Activated B cell treated with CpG ODN at 0.5 μM for 24 hours (primary cell): ENCODE results near the gene RRN3. TPM values are rescaled to one million over a fixed set of nuclear protein-coding genes. Genes with fewer than 3 reads are reported as not detected.
"Not testable (repeated sequence)": the region's sequence is repeated elsewhere in the genome, so short reads cannot be mapped to it uniquely, and the experiment has no call there.

ENCODE experiments used
- ATAC-seq: fragments of 200-7000 bp; cut with Tn5 transposase; one replicate; pipeline ENCODE4 v1.10.0; 2021; ENCODE audit warnings: low read depth, mild to moderate bottlenecking, moderate library complexity
- CTCF ChIA-PET: fragments of 350-600 bp; sonication (Branson Sonifier 250); formaldehyde crosslinking; loops from one replicate; lab custom pipeline; 2021; ENCODE audit warnings: antibody characterized with exemption; lab: Charles Lee
- POLR2A ChIA-PET: fragments of 350-600 bp; sonication (Branson Sonifier 250); formaldehyde crosslinking; loops from one replicate; lab custom pipeline; 2021; ENCODE audit warnings: antibody characterized with exemption; lab: Charles Lee
- DNase-seq: peaks from one replicate; pipeline ENCODE4 v3.0.0; 2022
- H3K27ac Mint-ChIP-seq: one replicate; pipeline ENCODE4 v1.8.0; 2020; ENCODE audit warnings: mixed read lengths
- H3K27me3 Mint-ChIP-seq: one replicate; pipeline ENCODE4 v1.8.0; 2021; ENCODE audit warnings: mixed read lengths
- H3K36me3 Mint-ChIP-seq: one replicate; pipeline ENCODE4 v1.8.0; 2021; ENCODE audit warnings: low read depth, mixed read lengths
- H3K4me1 Mint-ChIP-seq: one replicate; pipeline ENCODE4 v1.8.0; 2021; ENCODE audit warnings: mixed read lengths
- H3K4me3 Mint-ChIP-seq: one replicate; pipeline ENCODE4 v1.8.0; 2020; ENCODE audit warnings: mild to moderate bottlenecking, mixed read lengths
- H3K9me3 Mint-ChIP-seq: one replicate; pipeline ENCODE4 v1.8.0; 2020; ENCODE audit warnings: mixed read lengths
- intact Hi-C: fragments of 100-400 bp; cut with micrococcal nuclease; formaldehyde crosslinking; loops from one replicate; pipeline ENCODE4 v1.15.1; 2024
- total RNA-seq: library from RNA; stranded (reverse); gene quantifications from 2 replicates; pipeline ENCODE4 v1.2.3, GENCODE V29; 2022
- TF ChIP-seq, protein P1 (sequence below): fragments of 200-600 bp; IDR thresholded peaks from one replicate; pipeline ENCODE4 v1.8.0; 2022; ENCODE audit warnings: antibody characterized with exemption, mild to moderate bottlenecking

RRN3 gene
- total RNA-seq, 1 donor from 2014 or later, result 35.8 TPM

DNA sequence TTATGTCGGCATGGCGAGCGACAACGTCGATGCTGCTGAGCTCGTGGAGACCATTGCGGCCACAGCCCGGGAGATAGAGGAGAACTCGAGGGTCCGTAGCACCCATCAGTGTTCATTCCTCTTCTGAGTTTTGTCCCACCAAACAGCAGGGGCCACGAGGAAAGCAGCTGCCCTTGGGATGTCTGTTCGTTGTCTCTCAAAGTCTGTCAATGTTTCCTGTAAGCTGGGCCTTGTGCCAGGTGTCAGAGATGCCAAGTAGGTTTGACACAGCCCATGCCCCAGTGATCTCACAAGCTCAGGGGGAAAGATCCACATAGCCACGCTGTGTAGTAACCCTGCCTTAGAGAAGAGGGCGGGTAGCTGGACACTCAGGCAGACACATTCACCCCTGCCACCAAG, 60.8 kb downstream of the RRN3 start:
- TF ChIP-seq, protein P1, sequence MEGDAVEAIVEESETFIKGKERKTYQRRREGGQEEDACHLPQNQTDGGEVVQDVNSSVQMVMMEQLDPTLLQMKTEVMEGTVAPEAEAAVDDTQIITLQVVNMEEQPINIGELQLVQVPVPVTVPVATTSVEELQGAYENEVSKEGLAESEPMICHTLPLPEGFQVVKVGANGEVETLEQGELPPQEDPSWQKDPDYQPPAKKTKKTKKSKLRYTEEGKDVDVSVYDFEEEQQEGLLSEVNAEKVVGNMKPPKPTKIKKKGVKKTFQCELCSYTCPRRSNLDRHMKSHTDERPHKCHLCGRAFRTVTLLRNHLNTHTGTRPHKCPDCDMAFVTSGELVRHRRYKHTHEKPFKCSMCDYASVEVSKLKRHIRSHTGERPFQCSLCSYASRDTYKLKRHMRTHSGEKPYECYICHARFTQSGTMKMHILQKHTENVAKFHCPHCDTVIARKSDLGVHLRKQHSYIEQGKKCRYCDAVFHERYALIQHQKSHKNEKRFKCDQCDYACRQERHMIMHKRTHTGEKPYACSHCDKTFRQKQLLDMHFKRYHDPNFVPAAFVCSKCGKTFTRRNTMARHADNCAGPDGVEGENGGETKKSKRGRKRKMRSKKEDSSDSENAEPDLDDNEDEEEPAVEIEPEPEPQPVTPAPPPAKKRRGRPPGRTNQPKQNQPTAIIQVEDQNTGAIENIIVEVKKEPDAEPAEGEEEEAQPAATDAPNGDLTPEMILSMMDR, result no peak
- Mint-ChIP-seq H3K27ac (no peak overlapping the region), H3K36me3 (peaks cover 86% of the 10 kb centered on the region), H3K27me3 (no peaks in the 10 kb centered on the region), H3K9me3 (no peaks in the 10 kb centered on the region), H3K4me3 (no peak overlapping the region), H3K4me1 (no peaks in the 10 kb centered on the region)
- ChIA-PET CTCF (no interaction called here), POLR2A (no interaction called here)
- DNase-seq (no peak), ATAC-seq (no peak)
- intact Hi-C loops, result no loop called here

DNA sequence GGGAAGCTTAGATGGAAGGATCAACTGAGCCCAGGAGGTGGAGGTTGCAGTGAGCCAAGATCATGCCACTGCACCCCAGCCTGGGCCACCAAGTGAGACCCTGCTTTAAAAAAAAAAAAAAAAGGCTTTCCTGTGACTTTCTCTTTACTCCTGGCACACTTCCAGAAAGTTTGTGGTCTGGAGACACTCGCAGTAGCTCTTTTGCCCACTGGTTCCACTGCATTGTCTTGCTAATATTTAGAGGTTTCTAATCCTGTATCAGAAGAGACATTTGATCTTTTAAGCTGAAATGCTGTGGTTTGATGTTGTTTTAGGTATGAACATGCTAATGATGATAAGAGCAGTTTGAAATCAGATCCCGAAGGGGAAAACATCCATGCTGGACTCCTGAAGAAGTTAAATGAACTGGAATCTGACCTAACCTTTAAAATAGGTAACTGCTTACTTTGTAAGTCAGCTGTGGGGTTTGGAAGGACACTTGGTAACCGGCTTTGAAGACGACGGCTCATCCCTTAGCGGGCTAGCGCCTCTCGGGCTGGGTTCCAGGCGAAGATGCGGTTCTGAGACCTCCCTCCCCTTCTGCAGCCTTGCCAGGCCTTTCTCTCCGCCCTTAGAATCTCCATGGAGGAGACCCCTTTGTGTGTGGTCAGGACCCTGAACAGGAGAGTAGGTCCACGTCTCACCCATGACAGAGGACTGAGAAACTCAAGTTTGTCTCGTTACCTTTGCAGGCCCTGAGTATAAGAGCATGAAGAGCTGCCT, 61.3 kb downstream of the RRN3 start:
- no peaks in the 10 kb centered on the region for H3K9me3 Mint-ChIP-seq
- TF ChIP-seq, protein P1, result no peak
- ChIA-PET CTCF (no interaction called here), POLR2A (no interaction called here)
- ATAC-seq (no peak), DNase-seq (no peak)
- H3K4me3 Mint-ChIP-seq, result no peak overlapping the region
- H3K4me1 Mint-ChIP-seq, result no peaks in the 10 kb centered on the region
- no peak overlapping the region for H3K27ac Mint-ChIP-seq
- H3K36me3 Mint-ChIP-seq, result peaks cover 88% of the 10 kb centered on the region
- intact Hi-C loops, result no loop called here
- no peaks in the 10 kb centered on the region for H3K27me3 Mint-ChIP-seq

DNA sequence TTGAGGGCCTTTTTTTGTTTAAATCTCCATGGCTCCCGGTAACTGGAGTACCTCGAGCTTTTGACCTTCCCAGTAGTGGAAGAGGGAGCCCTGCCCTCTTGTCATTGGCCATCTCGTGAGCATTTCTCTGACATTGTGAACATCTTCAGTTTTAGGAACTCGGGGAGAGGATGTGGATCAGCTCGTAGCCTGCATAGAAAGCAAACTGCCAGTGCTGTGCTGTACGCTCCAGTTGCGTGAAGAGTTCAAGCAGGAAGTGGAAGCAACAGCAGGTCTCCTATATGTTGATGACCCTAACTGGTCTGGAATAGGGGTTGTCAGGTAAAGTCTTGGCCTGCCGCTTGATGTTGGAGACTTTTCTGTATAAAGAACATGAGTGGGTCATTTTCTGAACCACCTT, 62.5 kb downstream of the RRN3 start:
- ChIA-PET CTCF (no interaction called here), POLR2A (no interaction called here)
- no peak for ATAC-seq
- intact Hi-C loops, result no loop called here
- Mint-ChIP-seq H3K27ac (no peak overlapping the region), H3K27me3 (no peaks in the 10 kb centered on the region), H3K9me3 (no peaks in the 10 kb centered on the region), H3K36me3 (peaks cover 85% of the 10 kb centered on the region), H3K4me1 (no peaks in the 10 kb centered on the region), H3K4me3 (no peak overlapping the region)
- TF ChIP-seq, protein P1, result no peak
- no peak for DNase-seq

DNA sequence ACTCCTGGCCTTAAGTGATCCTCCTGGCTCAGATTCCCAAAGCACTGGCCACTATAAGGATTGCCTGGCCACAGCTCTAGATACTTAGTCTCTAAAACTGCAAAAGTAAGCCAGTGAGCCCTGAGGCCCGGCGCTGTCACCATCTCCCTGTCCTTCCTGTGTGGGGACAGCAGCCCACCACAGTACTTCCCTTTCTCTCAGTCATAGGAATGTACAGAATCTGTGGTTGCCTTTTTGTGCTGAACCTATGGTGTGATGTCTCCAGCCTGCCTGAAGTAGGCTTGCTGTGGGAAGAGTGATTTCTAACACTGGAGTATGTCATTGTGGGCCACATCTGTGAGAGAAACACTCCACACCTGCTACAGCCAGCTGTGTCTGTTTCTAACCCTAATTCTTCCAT, 62.9 kb downstream of the RRN3 start:
- Mint-ChIP-seq H3K4me3 (no peak overlapping the region), H3K27ac (no peak overlapping the region), H3K36me3 (peaks cover 85% of the 10 kb centered on the region), H3K9me3 (no peaks in the 10 kb centered on the region), H3K4me1 (no peaks in the 10 kb centered on the region), H3K27me3 (no peaks in the 10 kb centered on the region)
- DNase-seq (no peak), ATAC-seq (no peak)
- ChIA-PET POLR2A (no interaction called here), CTCF (no interaction called here)
- intact Hi-C loops, result no loop called here
- TF ChIP-seq, protein P1, result no peak

DNA sequence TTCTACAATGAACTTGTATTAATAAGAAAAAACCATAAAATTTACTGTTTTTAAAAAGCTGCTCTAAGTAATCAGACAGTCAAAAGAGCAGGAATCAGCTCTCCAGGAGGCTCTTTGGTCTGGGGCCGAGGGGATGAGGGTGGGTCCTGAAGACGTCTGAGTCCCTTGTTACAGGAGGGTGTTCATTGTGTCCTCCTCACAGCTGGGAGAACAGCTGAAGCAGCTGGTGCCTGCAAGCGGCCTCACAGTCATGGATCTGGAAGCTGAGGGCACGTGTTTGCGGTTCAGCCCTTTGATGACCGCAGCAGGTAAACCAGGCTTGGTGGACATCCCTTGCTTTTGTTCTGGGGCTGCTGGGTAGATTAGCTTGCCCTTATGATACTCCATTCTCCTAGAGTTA, 64.3 kb downstream of the RRN3 start:
- POLR2A ChIA-PET, CTCF ChIA-PET, DNase-seq, H3K9me3 Mint-ChIP-seq, intact Hi-C loops, H3K27ac Mint-ChIP-seq, H3K4me3 Mint-ChIP-seq, H3K4me1 Mint-ChIP-seq, H3K27me3 Mint-ChIP-seq, ATAC-seq: not testable (repeated sequence)
- peaks cover 80% of the 10 kb centered on the region for H3K36me3 Mint-ChIP-seq

DNA sequence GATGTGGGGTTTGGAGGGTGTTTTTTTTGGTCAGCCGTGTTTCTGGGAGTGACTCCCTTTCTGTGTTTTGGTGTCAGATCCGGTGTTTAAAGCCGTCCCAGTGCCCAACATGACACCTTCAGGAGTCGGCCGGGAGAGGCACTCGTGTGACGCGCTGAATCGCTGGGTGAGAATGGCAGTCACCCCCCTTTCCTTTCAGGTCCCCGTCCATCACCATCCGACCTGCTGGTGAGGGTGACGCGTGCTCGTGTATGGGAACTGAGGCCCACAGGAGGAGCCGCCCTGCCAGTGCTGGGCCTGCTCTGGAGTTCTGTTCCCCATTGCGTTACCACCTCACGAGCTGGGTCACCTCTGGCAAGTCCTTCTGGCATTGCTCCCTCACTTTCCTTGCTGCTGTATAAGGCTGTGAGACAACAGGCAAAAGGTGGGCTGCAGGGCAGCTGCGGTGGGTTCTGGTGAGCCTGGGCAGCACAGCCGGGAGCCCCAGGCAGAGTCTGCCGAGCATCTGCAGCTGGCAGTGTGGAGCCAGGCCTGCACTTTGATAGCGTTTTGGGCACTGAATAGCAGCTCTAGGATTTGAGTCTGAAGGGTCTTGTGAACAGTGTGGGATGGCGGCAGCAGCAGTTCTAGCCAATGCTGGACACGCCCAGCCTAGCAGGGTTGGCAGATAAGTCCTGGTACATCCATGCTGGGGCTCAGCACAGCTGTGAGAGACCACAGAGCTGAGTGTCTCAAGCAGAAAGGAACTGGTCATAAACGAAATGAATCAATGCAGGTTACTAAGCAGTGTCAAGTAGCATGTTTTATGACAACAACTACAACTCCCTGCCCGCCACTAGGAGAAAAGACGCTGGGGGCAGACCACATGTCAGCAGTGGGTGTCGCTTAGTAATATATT, 65.0 kb downstream of the RRN3 start:
- CTCF ChIA-PET, intact Hi-C loops, ATAC-seq, POLR2A ChIA-PET, H3K4me3 Mint-ChIP-seq, DNase-seq, H3K27ac Mint-ChIP-seq, H3K27me3 Mint-ChIP-seq, H3K9me3 Mint-ChIP-seq, H3K4me1 Mint-ChIP-seq: not testable (repeated sequence)
- peaks cover 80% of the 10 kb centered on the region for H3K36me3 Mint-ChIP-seq

DNA sequence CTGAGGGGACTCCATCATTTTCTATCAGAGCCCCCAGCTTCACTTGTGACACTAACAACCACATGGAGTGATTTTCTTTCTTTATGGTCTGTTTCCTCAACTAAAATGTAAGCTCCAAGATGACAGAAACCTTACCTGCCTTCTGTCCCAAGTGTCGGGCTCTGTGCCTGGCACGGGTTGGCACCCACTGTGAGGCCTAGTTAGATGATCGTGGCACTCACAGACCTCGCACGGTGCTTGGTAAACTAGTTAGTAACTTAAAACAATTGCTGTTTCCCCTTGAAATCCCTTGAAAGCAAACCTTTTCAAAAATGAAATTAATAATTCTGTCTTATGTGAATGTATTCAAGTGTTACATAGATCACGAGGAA, 65.7 kb downstream of the RRN3 start:
- H3K4me1 Mint-ChIP-seq, H3K27me3 Mint-ChIP-seq, H3K4me3 Mint-ChIP-seq, CTCF ChIA-PET, H3K27ac Mint-ChIP-seq, POLR2A ChIA-PET, DNase-seq, H3K9me3 Mint-ChIP-seq, ATAC-seq, intact Hi-C loops: not testable (repeated sequence)
- peaks cover 79% of the 10 kb centered on the region for H3K36me3 Mint-ChIP-seq

DNA sequence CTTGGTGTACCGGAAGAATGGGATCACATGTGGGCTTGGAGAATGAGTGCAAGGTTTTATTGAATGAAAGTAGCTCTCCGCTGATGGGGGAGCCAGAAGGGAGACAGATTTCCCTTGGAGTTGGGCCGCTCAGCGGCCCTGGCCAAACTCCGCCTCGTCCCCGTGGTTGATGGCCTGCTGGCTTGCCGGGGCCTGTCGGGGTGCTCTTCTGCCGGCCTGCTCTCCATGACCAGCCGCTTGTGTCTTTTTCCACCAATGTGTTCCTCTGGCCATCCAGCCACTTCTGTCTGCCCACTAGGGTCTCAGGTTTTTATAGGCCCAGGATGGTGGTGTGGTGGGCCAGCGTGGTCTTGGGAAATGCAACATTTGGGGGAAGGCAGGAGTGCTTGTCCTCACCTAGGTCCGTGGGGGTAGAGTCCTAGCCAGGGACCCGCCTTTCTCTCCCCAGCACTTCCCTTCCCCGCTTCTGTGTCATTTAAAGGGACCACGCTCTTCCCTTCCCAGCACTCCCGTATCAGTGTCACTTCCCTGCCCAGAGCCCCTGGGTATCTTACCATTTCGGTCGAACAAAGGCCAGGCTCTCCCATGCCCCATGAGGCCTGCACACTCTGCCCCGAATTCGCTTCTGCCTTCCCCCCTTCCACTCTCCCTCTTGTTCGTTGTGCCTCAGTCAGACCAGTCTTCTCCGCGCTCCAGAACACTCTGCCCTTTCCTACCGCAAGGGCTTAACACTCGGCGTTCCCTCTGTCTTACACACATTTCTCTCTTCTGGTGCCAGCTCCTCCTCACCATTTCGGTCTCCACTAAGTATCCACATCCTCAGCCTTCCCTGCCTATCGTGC, 66.3 kb downstream of the RRN3 start:
- POLR2A ChIA-PET, ATAC-seq, DNase-seq, intact Hi-C loops, H3K27ac Mint-ChIP-seq, CTCF ChIA-PET, H3K9me3 Mint-ChIP-seq, H3K4me1 Mint-ChIP-seq, H3K27me3 Mint-ChIP-seq, H3K4me3 Mint-ChIP-seq: not testable (repeated sequence)
- peaks cover 79% of the 10 kb centered on the region for H3K36me3 Mint-ChIP-seq
